Peyer's patch (tissue), 4 donors: Measurements from ENCODE around the gene TMEM51.

Source experiments
- CTCF ChIP-seq, 6 experiments: fragments of 450-650 bp in 4 of 6; fragments of 200-600 bp in 2 of 6; sonication (generic) in 1 of 6; IDR thresholded peaks; one replicate each; pipeline ENCODE4 v1.5.1; 2017 to 2019; ENCODE audit warnings: antibody characterized with exemption in 6 of 6, mild to moderate bottlenecking in 3 of 6, moderate library complexity in 1 of 6
- POLR2A ChIP-seq, 2 donors: fragments of 450-650 bp; IDR thresholded peaks; one replicate each; pipeline ENCODE4 v1.5.1; 2017; ENCODE audit warnings: antibody characterized with exemption in 2 of 2, mild to moderate bottlenecking in 2 of 2, moderate library complexity in 2 of 2

DNA sequence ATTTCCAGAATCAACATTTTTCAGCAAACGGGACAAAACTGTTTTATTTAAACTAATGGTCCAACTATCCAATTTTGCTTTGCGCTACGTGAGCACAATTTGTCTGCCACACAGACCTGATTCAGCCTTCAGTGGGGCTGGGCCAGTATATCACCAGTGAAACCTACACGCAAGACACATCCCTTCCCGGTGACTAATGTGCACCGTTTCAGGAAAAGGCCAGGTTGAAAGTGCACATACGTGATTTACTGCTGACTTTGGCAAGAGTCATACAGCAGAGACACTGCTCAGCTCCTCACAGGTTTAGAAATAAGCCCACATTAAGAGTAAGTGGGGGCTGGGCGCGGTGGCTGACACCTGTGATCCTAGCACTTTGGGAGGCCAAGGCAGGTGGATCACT lies 5.1 kb upstream of the TMEM51 start:
- TF ChIP-seq CTCF (IDR thresholded peaks at IDR 0.05) = no peak
- no peak for TF ChIP-seq POLR2A (IDR thresholded peaks at IDR 0.05)
